Loucy (cell line): ENCODE results near the gene EEPD1.
"Not testable (repeated sequence)": the region's sequence is repeated elsewhere in the genome, so short reads cannot be mapped to it uniquely, and the experiment has no call there.

Source experiments
- H2AFZ ChIP-seq: fragments of 200-600 bp; sonication (generic); 2 replicates; pipeline ENCODE4 v1.6.0; 2016; ENCODE audit warnings: antibody characterized with exemption, mild to moderate bottlenecking, low read length, moderate library complexity
- H3F3A ChIP-seq: fragments of 200-600 bp; 2 replicates; pipeline ENCODE4 v1.6.0; 2016; ENCODE audit warnings: antibody characterized with exemption, low read depth, mild to moderate bottlenecking
- H3K27me3 ChIP-seq: fragments of 200-600 bp; sonication (generic); 2 replicates; pipeline ENCODE4 v1.6.1; 2014; ENCODE audit warnings: low read length, mild to moderate bottlenecking; ENCODE audit not compliant: insufficient read depth, poor library complexity, severe bottlenecking
- H3K36me3 ChIP-seq: fragments of 200-600 bp; sonication (generic); 2 replicates; pipeline ENCODE4 v1.6.1; 2016; ENCODE audit warnings: low read length; ENCODE audit not compliant: insufficient read depth
- H3K4me1 ChIP-seq: fragments of 200-600 bp; sonication (generic); 2 replicates; pipeline ENCODE4 v1.5.1; 2014; ENCODE audit warnings: low read length, mild to moderate bottlenecking; ENCODE audit not compliant: insufficient read depth, poor library complexity, severe bottlenecking
- H3K4me2 ChIP-seq: fragments of 200-600 bp; sonication (generic); 2 replicates; pipeline ENCODE4 v1.6.0; 2014; ENCODE audit warnings: antibody characterized with exemption, low read length, low read depth, mild to moderate bottlenecking; ENCODE audit not compliant: poor library complexity, severe bottlenecking
- H3K4me3 ChIP-seq: fragments of 200-600 bp; sonication (generic); 2 replicates; pipeline ENCODE4 v1.5.1; 2014; ENCODE audit warnings: low read length, mild to moderate bottlenecking, mixed read lengths; ENCODE audit not compliant: poor library complexity, severe bottlenecking
- H3K79me2 ChIP-seq: fragments of 200-600 bp; sonication (generic); 2 replicates; pipeline ENCODE4 v1.6.1; 2014; ENCODE audit warnings: low read length; ENCODE audit not compliant: insufficient read depth
- H3K9ac ChIP-seq: fragments of 200-600 bp; sonication (generic); 2 replicates; pipeline ENCODE4 v1.6.0; 2014; ENCODE audit warnings: mild to moderate bottlenecking, low read depth, low read length, moderate library complexity; ENCODE audit not compliant: poor library complexity, severe bottlenecking
- H3K9me2 ChIP-seq: fragments of 200-600 bp; sonication (generic); replicated peaks from 2 replicates; pipeline ENCODE4 v1.6.1; 2016; ENCODE audit warnings: low read depth, low read length, mixed read lengths
- H3K9me3 ChIP-seq: fragments of 200-600 bp; sonication (generic); 2 replicates; pipeline ENCODE4 v1.6.1; 2014; ENCODE audit warnings: mild to moderate bottlenecking, antibody characterized with exemption, low read length, low read depth; ENCODE audit not compliant: insufficient read depth
- H4K20me1 ChIP-seq: fragments of 200-600 bp; sonication (generic); 2 replicates; pipeline ENCODE4 v1.6.0; 2014; ENCODE audit warnings: antibody characterized with exemption, low read length, mild to moderate bottlenecking; ENCODE audit not compliant: insufficient read depth, poor library complexity, severe bottlenecking
- EZH2phosphoT487 ChIP-seq: fragments of 200-600 bp; IDR thresholded peaks from 2 replicates; pipeline ENCODE4 v1.6.1; 2018; ENCODE audit warnings: antibody characterized with exemption, mild to moderate bottlenecking, moderate library complexity, borderline replicate concordance
- TF ChIP-seq, protein P1 (sequence below): fragments of 200-600 bp; sonication (generic); conservative IDR thresholded peaks from 2 replicates; pipeline ENCODE4 v1.5.1; 2014; ENCODE audit warnings: mild to moderate bottlenecking, antibody characterized with exemption, low read length

EEPD1 gene

DNA sequence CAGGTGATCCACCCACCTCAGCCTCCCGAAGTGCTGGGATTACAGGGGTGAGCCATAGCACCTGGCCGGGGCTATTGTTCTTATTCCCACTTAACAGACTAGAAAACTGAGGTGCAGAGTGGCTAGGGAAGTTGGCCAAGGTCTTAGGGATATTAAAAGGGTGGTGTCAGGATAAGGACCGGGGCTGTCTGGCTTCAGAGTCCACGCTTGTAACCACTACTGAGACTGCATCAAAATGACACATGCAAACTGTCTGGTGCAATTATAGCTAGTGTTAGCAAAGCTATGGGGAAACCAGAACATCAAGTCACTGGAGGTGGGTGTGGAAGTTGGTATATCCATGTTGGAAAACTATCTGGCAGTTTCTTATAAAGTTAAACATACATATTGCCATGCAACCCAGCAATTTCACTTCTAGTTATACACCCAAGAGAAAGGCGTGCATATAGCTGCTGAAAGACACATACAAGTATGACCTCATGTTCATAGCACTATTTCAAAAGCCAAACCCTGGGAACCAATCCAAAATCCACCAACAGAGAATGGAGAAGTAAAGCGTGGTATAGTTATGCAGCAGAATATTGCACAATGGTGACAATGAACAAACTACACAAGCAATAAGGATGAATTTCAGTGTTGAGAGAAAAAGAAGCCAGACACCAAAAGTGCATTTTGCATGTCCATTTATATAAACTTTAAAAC lies 33.9 kb upstream of the EEPD1 start:
- Histone ChIP-seq H3K4me3 (no peak overlapping the region), H3K36me3 (no peaks in the 10 kb centered on the region), H3K9me2 (no peaks in the 10 kb centered on the region), H3K79me2 (no peaks in the 10 kb centered on the region), H3K4me1 (peaks cover 11% of the 10 kb centered on the region), H3F3A (no peaks in the 10 kb centered on the region), H3K27me3 (no peaks in the 10 kb centered on the region), H3K4me2 (no peak overlapping the region), H3K9me3 (no peaks in the 10 kb centered on the region), H3K9ac (no peak overlapping the region), H2AFZ (no peak overlapping the region), H4K20me1 (no peaks in the 10 kb centered on the region)
- TF ChIP-seq EZH2phosphoT487, result no peak
- TF ChIP-seq, protein P1, sequence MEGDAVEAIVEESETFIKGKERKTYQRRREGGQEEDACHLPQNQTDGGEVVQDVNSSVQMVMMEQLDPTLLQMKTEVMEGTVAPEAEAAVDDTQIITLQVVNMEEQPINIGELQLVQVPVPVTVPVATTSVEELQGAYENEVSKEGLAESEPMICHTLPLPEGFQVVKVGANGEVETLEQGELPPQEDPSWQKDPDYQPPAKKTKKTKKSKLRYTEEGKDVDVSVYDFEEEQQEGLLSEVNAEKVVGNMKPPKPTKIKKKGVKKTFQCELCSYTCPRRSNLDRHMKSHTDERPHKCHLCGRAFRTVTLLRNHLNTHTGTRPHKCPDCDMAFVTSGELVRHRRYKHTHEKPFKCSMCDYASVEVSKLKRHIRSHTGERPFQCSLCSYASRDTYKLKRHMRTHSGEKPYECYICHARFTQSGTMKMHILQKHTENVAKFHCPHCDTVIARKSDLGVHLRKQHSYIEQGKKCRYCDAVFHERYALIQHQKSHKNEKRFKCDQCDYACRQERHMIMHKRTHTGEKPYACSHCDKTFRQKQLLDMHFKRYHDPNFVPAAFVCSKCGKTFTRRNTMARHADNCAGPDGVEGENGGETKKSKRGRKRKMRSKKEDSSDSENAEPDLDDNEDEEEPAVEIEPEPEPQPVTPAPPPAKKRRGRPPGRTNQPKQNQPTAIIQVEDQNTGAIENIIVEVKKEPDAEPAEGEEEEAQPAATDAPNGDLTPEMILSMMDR, result no peak

DNA sequence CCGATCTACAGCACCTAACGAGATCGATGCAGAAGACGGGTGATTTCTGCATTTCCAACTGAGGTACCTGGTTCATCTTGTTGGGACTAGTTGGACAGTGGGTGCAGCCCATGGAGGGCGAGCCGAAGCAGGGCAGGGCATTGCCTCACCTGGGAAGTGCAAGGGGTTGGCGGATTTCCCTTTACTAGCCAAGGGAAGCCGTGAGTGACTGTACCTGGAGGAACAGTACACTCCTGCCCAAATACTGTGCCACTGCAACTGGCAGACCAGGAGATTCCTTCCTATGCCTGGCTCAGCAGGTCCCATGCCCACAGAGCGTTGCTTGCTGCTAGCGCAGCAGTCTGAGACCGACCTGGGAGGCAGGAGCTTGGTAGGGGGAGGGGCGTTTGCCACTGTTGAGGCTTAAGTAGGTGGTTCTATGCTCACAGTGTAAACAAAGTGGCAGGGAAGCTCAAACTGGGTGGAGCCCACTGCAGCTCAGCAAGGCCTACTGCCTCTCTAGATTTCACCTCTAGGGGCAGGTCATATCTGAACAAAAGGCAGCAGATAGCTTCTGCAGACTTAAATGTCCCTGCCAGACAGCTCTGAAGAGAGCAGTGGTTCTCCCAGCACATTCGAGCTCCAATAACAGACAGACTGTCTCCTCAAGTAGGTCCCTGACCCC lies 32.9 kb upstream of the EEPD1 start:
- H2AFZ ChIP-seq, H3K9me3 ChIP-seq, H4K20me1 ChIP-seq, H3K9me2 ChIP-seq, H3F3A ChIP-seq, H3K4me2 ChIP-seq, H3K36me3 ChIP-seq, H3K4me3 ChIP-seq, H3K79me2 ChIP-seq, H3K9ac ChIP-seq, H3K27me3 ChIP-seq: not testable (repeated sequence)
- peaks cover 11% of the 10 kb centered on the region for H3K4me1 ChIP-seq
- TF ChIP-seq, protein P1, result 0 out of 2 replicates have a peak, but pooled peaks have one; percentile 15

DNA sequence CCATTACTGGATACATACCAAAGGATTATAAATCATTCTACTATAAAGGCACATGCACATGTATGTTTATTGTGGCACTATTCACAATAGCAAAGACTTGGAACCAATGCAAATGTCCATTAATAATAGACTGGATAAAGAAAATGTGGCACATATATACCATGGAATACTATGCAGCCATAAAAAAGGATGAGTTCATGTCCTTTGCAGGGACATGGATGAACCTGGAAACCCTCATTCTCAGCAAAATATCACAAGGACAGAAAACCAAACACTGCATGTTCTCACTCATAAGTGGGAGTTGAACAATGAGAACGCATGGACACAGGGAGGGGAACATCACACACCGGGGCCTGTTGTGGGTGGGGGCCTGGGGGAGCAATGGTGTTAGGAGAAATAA lies 27.4 kb upstream of the EEPD1 start:
- H3K79me2 ChIP-seq, H2AFZ ChIP-seq, H3K9me2 ChIP-seq, H3K27me3 ChIP-seq, H3K9me3 ChIP-seq, H3K9ac ChIP-seq, H4K20me1 ChIP-seq, H3K36me3 ChIP-seq, H3K4me1 ChIP-seq, H3K4me3 ChIP-seq, H3F3A ChIP-seq, H3K4me2 ChIP-seq: not testable (repeated sequence)
